ENCODE data around the gene DACT3. TPM values are rescaled to one million over a fixed set of nuclear protein-coding genes. Genes with fewer than 3 reads are reported as not detected.

The DACT3 gene
- total and polyA plus RNA-seq, 2 of the 4 experiments (the other 2 are of a cell fraction): 1.6 to 4.9 TPM

GRCh38 chr19:46700704-46701103, 39.7 kb upstream of the DACT3 start:
- Histone ChIP-seq H3K23ac (ENCODE audit: low read depth, low read length) (no peak overlapping the region), H3K56ac (ENCODE audit: extremely low read depth, insufficient read depth, low read length) (no peak overlapping the region), H3K27me3 (ENCODE audit: control insufficient read depth, insufficient read depth, low read length) (no peaks in the 10 kb centered on the region), H2BK20ac (ENCODE audit: low read depth, low read length) (no peak overlapping the region), H2AK5ac (ENCODE audit: low read depth, low read length) (no peak overlapping the region), H3K14ac (replicated peaks; ENCODE audit: low read depth, low read length) (no peak overlapping the region), H3K79me1 (ENCODE audit: low read depth in 1 of 2, low read length in 2 of 2) (peaks cover 0 to 26% of the 10 kb centered on the region in 2 experiments; a peak in 3 of 4 replicates), H4K91ac (ENCODE audit: insufficient read depth, low read depth, low read length) (no peak overlapping the region), H3K4me3 (ENCODE audit: insufficient read depth, low read depth, low read length) (no peak overlapping the region), H2BK120ac (ENCODE audit: low read depth, low read length) (no peak overlapping the region), H4K20me1 (ENCODE audit: insufficient read depth, low read length) (peaks cover 19% of the 10 kb centered on the region), H2BK15ac (ENCODE audit: low read depth, low read length) (no peak overlapping the region), H2AK9ac (replicated peaks; ENCODE audit: low read depth, low read length, poor library complexity) (peak overlapping the region; percentile 28), H3K9me1 (ENCODE audit: insufficient read depth, low read length) (0 out of 2 replicates have a peak, but pooled peaks cover 6% of the 10 kb centered on the region), H4K5ac (ENCODE audit: low read depth, low read length) (no peak overlapping the region), H3K9ac (ENCODE audit: low read depth, low read length) (no peak overlapping the region), H3K36me3 (ENCODE audit: control insufficient read depth, insufficient read depth, low read length) (peaks cover 55% of the 10 kb centered on the region), H2AFZ (replicated peaks; ENCODE audit: low read length, poor library complexity) (no peak overlapping the region), H3K9me3 (ENCODE audit: control insufficient read depth, insufficient read depth, low read length) (no peaks in the 10 kb centered on the region), H3K27ac (ENCODE audit: insufficient read depth, low read length) (no peak overlapping the region), H3K4ac (ENCODE audit: low read depth, low read length) (no peak overlapping the region), H2BK5ac (ENCODE audit: low read depth, low read length, poor library complexity, severe bottlenecking) (no peak overlapping the region), H3K4me1 (ENCODE audit: control insufficient read depth, insufficient read depth, low read length) (no peaks in the 10 kb centered on the region), H3K4me2 (ENCODE audit: low read depth, low read length) (no peak overlapping the region), H4K8ac (ENCODE audit: low read depth in 2 of 2, low read length in 2 of 2) (no peak overlapping the region), H3K18ac (ENCODE audit: low read depth, low read length) (no peak overlapping the region)
- dilution Hi-C loops (cut with HindIII; ENCODE audit: low sequenced_read_pairs, unreplicated experiment) (no loop called here), in situ Hi-C loops (cut with MboI; ENCODE audit: low sequenced_read_pairs) (no loop called here), intact Hi-C loops (cut with micrococcal nuclease) (no loop called here)
- no peak for TF ChIP-seq NFE2L2 (IDR thresholded peaks at IDR 0.05; ENCODE audit: low read depth, low read length)
- TF ChIP-seq POLR2A (IDR thresholded peaks at IDR 0.05; ENCODE audit: low read depth, low read length): no peak
- TF ChIP-seq USF2 (IDR thresholded peaks at IDR 0.05; ENCODE audit: low read depth, low read length): no peak
- no peak for TF ChIP-seq RCOR1 (IDR thresholded peaks at IDR 0.05; ENCODE audit: insufficient replicate concordance, low read length)
- no peak for TF ChIP-seq MAZ (IDR thresholded peaks at IDR 0.05; ENCODE audit: borderline replicate concordance, low read depth, low read length)
- TF ChIP-seq FOS (IDR thresholded peaks at IDR 0.05; ENCODE audit: low read depth, low read length): no peak
- TF ChIP-seq RAD21 (IDR thresholded peaks at IDR 0.05; ENCODE audit: low read length): no peak
- TF ChIP-seq RFX5 (IDR thresholded peaks at IDR 0.05; ENCODE audit: low read depth, low read length): no peak
- no peak for TF ChIP-seq CTCF (conservative IDR thresholded peaks at IDR 0.05; ENCODE audit: low read depth, low read length)
- ATAC-seq (ENCODE audit: low read depth) (no peak), DNase-seq (no peak)
- no TSS peak for BruUV-seq (replicated peaks)
- ChIA-PET CTCF (no interaction called here), POLR2A (ENCODE audit: unreplicated experiment) (no interaction called here)
- WGBS, 2 experiments (ENCODE audit: extremely low coverage in 2 of 2, insufficient read length in 1 of 2): no CpG with 5 or more reads among the region's 13 CpGs
